Heart left ventricle (tissue), 13 donors: ENCODE results near the gene USP13.

ENCODE experiments used
- CTCF ChIP-seq, 12 donors: fragments of 200-600 bp; sonication (generic) in 4 of 12; IDR thresholded peaks; one replicate each; pipeline versions ENCODE4 v1.5.0 to v1.8.0; 2018 to 2022; ENCODE audit warnings: antibody characterized with exemption in 12 of 12, mild to moderate bottlenecking in 5 of 12
- POLR2A ChIP-seq, 2 donors: fragments of 450-650 bp; IDR thresholded peaks; one replicate each; pipeline ENCODE4 v1.6.1; 2017; ENCODE audit warnings: antibody characterized with exemption in 2 of 2, mild to moderate bottlenecking in 2 of 2, moderate library complexity in 2 of 2
- donor health status: ischemic (EF 13 %, LVEDD 7.1; RV severe dilation, severe dysfunction).
- donor health status: DM: no; HTN: yes; CAD: no.
- donor health status: DM: no; HTN: no; CAD: no.
- donor health status: ischemic (EF 25% LVEDD 6.9; RV normal size, moderate dysfunction).
- donor health status: ischemic (EF 25% LVEDD 5.7; RV mildly dilated, moderate dysfunction).
- donor health status: ischemic (EF 35%, LVEDD 5.7; RV mildly dilated, moderate dysfunction).
- donor health status: nonischemic (EF 11% LVEDD 7.7; RV severe dilation, severe dysfunction).
- donor health status: DM: yes; HTN: yes; CAD: no.
- donor health status: PGD.
- donor health status: ischemic (EF 29% LVEDD 5.4; RV normal size, mild dysfunction).
- donor health status: nonischemic (EF 23%, LVEDD 6.1; RV moderate dilation, normal function).

GRCh38 chr3:179775416-179776122 is 122.7 kb downstream of the USP13 start:
- no peak for TF ChIP-seq CTCF (IDR thresholded peaks at IDR 0.05)
- no peak for TF ChIP-seq POLR2A (IDR thresholded peaks at IDR 0.05)
